Body of pancreas (tissue), 4 donors: Measurements from ENCODE around the gene HIVEP2. TPM values are rescaled to one million over a fixed set of nuclear protein-coding genes. Genes with fewer than 3 reads are reported as not detected.

Experiments
- ATAC-seq: fragments of 150-250 bp; one replicate; pipeline ENCODE4 v1.9.1; 2016
- DNase-seq, 4 donors: peaks; one replicate each; pipeline ENCODE4 v3.0.0-alpha.2; 2019
- H3K27ac ChIP-seq, 4 donors: fragments of 200-600 bp; sonication (generic); 1 replicate in 3 of 4; 2 replicates in 1 of 4; pipeline versions ENCODE4 v1.5.1 to v1.6.1; 2016 to 2019; ENCODE audit warnings: mild to moderate bottlenecking in 1 of 4, mixed read lengths in 1 of 4, moderate library complexity in 1 of 4
- H3K27me3 ChIP-seq, 2 donors: fragments of 200-600 bp; sonication (generic); one replicate each; pipeline ENCODE4 v1.6.0; 2016; ENCODE audit warnings: mild to moderate bottlenecking in 1 of 2
- H3K36me3 ChIP-seq, 2 donors: fragments of 200-600 bp; sonication (generic); replicated peaks in 1 of 2; 2 replicates each; pipeline ENCODE4 v1.5.1; 2016; ENCODE audit warnings: low read depth in 2 of 2; ENCODE audit not compliant: insufficient read depth in 1 of 2
- H3K4me1 ChIP-seq: fragments of 200-600 bp; sonication (generic); one replicate; pipeline ENCODE4 v1.6.0; 2016
- H3K4me3 ChIP-seq, 2 donors: fragments of 200-600 bp; sonication (generic); 1 replicate in 1 of 2; 2 replicates in 1 of 2; pipeline ENCODE4 v1.5.1; 2016 to 2019
- H3K9me3 ChIP-seq, 3 donors: fragments of 200-600 bp; sonication (generic); 1 replicate in 2 of 3; 2 replicates in 1 of 3; pipeline ENCODE4 v1.5.1; 2016
- POLR2A ChIP-seq, 3 donors: fragments of 450-650 bp; IDR thresholded peaks; one replicate each; pipeline ENCODE4 v1.6.1; 2016; ENCODE audit warnings: antibody characterized with exemption in 3 of 3, mild to moderate bottlenecking in 2 of 3
- WGBS, 2 donors: methylation state at CpG; one replicate each; pipeline ENCODE4 v1.1.5; 2017; 5-methylcytosine and 5-hydroxymethylcytosine counted together
- intact Hi-C: fragments of 100-400 bp; cut with DNase I; formaldehyde crosslinking; loops from one replicate; pipeline ENCODE4 v1.15.1; 2023
- total RNA-seq, 2 donors: library from RNA; depleted of rRNA; stranded (reverse); fragments of >200 nt; gene quantifications; one replicate each; pipeline ENCODE4 v1.1.0, GENCODE V29; 2016
- TF ChIP-seq, protein P1 (sequence below), 7 experiments: fragments of 450-650 bp in 4 of 7; fragments of 200-600 bp in 3 of 7; sonication (generic) in 3 of 7; IDR thresholded peaks; one replicate each; pipeline ENCODE4 v1.5.1; 2016 to 2019; ENCODE audit warnings: antibody characterized with exemption in 7 of 7

HIVEP2 gene
- total RNA-seq, 2 donors from 2014 or later = 11.2 to 16.5 TPM

DNA sequence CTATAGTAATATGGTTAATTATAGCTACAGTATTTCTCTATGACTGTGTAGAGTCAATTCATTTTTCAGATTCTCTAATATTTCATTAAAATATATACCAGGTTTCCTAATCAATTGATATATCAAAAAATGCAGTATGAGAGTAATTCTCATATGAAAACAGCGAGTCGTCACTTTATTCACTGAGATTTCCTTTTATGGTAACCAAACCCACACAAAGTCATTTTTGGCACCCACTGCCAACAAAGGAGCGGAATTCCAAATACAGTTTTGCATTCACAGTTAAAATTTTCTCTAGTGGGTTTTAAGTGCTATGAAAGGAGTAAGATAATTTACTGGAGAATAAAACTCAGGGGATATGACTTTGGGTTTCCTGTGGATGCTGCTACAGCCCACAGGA is 163.8 kb downstream of the HIVEP2 start:
- ATAC-seq = no peak

DNA sequence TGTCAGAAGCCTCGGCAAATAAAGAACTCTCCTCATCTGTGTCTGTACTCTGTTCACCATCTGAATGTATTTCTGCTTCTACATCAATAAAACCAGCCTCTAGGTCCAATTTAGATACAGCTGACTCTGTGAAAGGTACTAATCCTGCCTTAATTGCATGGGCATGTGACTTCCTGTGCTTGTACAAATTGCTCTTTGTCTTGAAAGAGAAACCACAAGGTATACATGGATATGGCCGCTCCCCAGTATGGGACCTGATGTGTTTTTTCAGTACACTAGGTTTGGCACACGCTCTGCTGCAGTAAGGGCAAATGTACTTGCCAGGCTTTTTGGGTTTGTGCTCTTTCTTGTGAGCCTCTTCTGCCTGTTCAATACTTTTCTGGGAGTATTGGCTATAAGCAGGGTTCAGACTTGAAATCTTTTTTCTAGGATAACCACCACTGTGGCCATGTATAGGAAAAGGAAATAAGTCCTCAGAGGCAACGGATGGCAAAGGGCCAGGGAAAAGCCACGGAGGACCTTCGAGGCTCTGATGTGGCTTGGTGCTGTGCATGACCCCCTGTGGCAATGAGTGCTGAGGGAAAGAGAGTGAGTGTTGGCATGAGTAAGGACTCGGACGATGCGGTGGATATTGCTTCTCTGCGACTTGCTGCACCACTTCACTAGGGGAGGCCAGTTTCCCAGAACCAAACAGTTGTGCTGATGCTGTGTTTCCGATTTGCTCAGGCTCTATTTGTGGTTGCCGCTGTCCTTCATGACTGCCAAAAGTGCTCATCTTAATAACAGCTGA is 170.9 kb downstream of the HIVEP2 start:
- DNase-seq = no peak
- Histone ChIP-seq H3K9me3 (no peaks in the 10 kb centered on the region), H3K36me3 (peaks cover 0 to 15% of the 10 kb centered on the region in 2 donors), H3K4me1 (no peaks in the 10 kb centered on the region), H3K27me3 (no peaks in the 10 kb centered on the region), H3K4me3 (no peak overlapping the region), H3K27ac (no peak overlapping the region)
- intact Hi-C loops = no loop called here
- WGBS, 2 donors = 93 to 95% methylated on average over 12 of the region's 12 CpGs
- no peak for ATAC-seq
- TF ChIP-seq POLR2A (IDR thresholded peaks at IDR 0.05) = no peak
- TF ChIP-seq, protein P1, sequence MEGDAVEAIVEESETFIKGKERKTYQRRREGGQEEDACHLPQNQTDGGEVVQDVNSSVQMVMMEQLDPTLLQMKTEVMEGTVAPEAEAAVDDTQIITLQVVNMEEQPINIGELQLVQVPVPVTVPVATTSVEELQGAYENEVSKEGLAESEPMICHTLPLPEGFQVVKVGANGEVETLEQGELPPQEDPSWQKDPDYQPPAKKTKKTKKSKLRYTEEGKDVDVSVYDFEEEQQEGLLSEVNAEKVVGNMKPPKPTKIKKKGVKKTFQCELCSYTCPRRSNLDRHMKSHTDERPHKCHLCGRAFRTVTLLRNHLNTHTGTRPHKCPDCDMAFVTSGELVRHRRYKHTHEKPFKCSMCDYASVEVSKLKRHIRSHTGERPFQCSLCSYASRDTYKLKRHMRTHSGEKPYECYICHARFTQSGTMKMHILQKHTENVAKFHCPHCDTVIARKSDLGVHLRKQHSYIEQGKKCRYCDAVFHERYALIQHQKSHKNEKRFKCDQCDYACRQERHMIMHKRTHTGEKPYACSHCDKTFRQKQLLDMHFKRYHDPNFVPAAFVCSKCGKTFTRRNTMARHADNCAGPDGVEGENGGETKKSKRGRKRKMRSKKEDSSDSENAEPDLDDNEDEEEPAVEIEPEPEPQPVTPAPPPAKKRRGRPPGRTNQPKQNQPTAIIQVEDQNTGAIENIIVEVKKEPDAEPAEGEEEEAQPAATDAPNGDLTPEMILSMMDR (IDR thresholded peaks at IDR 0.05) = no peak

More for the DNA sequence above, 163.8 kb downstream of the HIVEP2 start:
- Histone ChIP-seq H3K4me1 (no peaks in the 10 kb centered on the region), H3K36me3 (no peaks in the 10 kb centered on the region), H3K4me3 (no peak overlapping the region), H3K9me3 (no peaks in the 10 kb centered on the region), H3K27ac (no peak overlapping the region), H3K27me3 (no peaks in the 10 kb centered on the region)
- intact Hi-C loops = no loop called here
- DNase-seq = no peak
- TF ChIP-seq, protein P1 (IDR thresholded peaks at IDR 0.05) = no peak
- no peak for TF ChIP-seq POLR2A (IDR thresholded peaks at IDR 0.05)
- WGBS, 2 donors = 92 to 97% methylated on average over 3 of the region's 3 CpGs

DNA sequence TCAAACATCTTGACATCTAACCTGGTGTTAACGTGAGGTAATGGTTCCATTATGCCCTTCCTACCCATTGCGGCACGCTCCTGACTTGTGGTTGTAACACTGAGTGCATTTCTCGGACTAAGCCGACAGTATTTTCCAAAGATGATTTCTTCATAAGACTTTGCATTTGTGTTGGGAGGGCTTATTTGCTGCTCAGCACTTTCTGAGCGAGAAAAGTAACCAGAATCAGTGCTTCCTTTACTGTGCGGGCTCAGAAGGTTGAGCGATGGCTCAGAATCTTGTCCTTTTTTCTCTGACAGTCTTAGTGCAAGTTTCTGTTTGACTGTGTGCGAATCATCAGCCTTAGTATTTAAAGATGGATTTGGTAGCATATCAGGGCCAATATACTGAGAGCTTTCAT is 171.7 kb downstream of the HIVEP2 start:
- H3K36me3 ChIP-seq = peaks cover 0 to 15% of the 10 kb centered on the region in 2 donors
- ATAC-seq = no peak
- no peaks in the 10 kb centered on the region for H3K9me3 ChIP-seq
- intact Hi-C loops = no loop called here
- TF ChIP-seq, protein P1 (IDR thresholded peaks at IDR 0.05) = no peak
- TF ChIP-seq POLR2A (IDR thresholded peaks at IDR 0.05) = no peak
- H3K27ac ChIP-seq = no peak overlapping the region
- DNase-seq = no peak
- 95 to 97% methylated on average over 9 of the region's 9 CpGs for WGBS, 2 donors
- no peaks in the 10 kb centered on the region for H3K27me3 ChIP-seq
- no peak overlapping the region for H3K4me3 ChIP-seq
- no peaks in the 10 kb centered on the region for H3K4me1 ChIP-seq

DNA sequence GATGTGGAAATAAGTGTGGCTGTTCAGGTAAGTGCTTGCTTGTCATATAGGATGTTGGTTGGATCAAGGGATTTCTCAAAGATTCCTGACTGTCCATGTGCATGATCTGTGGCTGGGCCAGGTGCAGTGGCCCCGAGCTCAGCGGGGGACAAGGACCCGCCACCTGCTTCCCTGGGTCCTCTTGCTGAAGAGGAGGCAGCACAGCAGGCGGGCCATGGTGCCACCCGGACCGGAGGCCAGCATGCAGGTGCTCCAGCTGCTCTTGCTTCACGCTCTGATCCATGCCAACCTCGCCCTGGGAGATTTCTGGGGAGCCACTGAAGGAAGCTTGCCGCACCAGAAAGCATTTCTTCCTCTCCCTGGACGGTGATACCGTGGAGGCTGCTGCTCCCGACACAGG is 173.8 kb downstream of the HIVEP2 start:
- intact Hi-C loops = no loop called here

More for the DNA sequence above, 173.8 kb downstream of the HIVEP2 start:
- Histone ChIP-seq H3K9me3 (no peaks in the 10 kb centered on the region), H3K4me3 (no peak overlapping the region), H3K4me1 (no peaks in the 10 kb centered on the region), H3K27ac (no peak overlapping the region), H3K27me3 (no peaks in the 10 kb centered on the region), H3K36me3 (peaks cover 0 to 15% of the 10 kb centered on the region in 2 donors)
- ATAC-seq (no peak), DNase-seq (no peak)
- no peak for TF ChIP-seq POLR2A (IDR thresholded peaks at IDR 0.05)
- TF ChIP-seq, protein P1 (IDR thresholded peaks at IDR 0.05) = no peak
- 95 to 96% methylated on average over 8 to 11 of the region's 12 CpGs for WGBS, 2 donors
